Skeletal muscle satellite cell (primary cell): Measurements from ENCODE around the gene NAA15.
"Not testable (repeated sequence)": the region's sequence is repeated elsewhere in the genome, so short reads cannot be mapped to it uniquely, and the experiment has no call there.

Source experiments
- H3K27me3 ChIP-seq: 2 replicates; pipeline ENCODE4 v1.7.0; 2013; ENCODE audit warnings: low read length; ENCODE audit not compliant: control insufficient read depth, insufficient read depth
- H3K36me3 ChIP-seq: 2 replicates; pipeline ENCODE4 v1.7.0; 2013; ENCODE audit warnings: mild to moderate bottlenecking, control low read depth, low read length; ENCODE audit not compliant: insufficient read depth
- H3K4me1 ChIP-seq: 2 replicates; pipeline ENCODE4 v1.7.0; 2013; ENCODE audit warnings: low read length; ENCODE audit not compliant: control insufficient read depth, insufficient read depth
- H3K4me2 ChIP-seq: 2 replicates; pipeline ENCODE4 v1.7.0; 2013; ENCODE audit warnings: mild to moderate bottlenecking, low read length
- H3K4me3 ChIP-seq: 2 replicates; pipeline ENCODE4 v1.7.0; 2013; ENCODE audit warnings: low read length
- H3K9ac ChIP-seq: 2 replicates; pipeline ENCODE4 v1.7.0; 2013; ENCODE audit warnings: mild to moderate bottlenecking, low read depth, low read length, moderate library complexity
- H3K9me3 ChIP-seq: replicated peaks from 2 replicates; pipeline ENCODE4 v1.7.0; 2013; ENCODE audit warnings: mild to moderate bottlenecking, control low read depth, low read length

The NAA15 gene

GRCh38 chr4:139322070-139322469, 20.8 kb downstream of the NAA15 start:
- H3K27me3 ChIP-seq: not testable (repeated sequence)

GRCh38 chr4:139322541-139322940, 21.2 kb downstream of the NAA15 start:
- not testable (repeated sequence) for H3K9ac ChIP-seq, H3K9me3 ChIP-seq, H3K27me3 ChIP-seq, H3K4me1 ChIP-seq, H3K4me3 ChIP-seq, H3K4me2 ChIP-seq, H3K36me3 ChIP-seq

More at GRCh38 chr4:139322070-139322469, 20.8 kb downstream of the NAA15 start:
- not testable (repeated sequence) for H3K36me3 ChIP-seq, H3K9ac ChIP-seq, H3K4me3 ChIP-seq, H3K9me3 ChIP-seq, H3K4me2 ChIP-seq, H3K4me1 ChIP-seq

- no peak overlapping the region for H3K4me3 ChIP-seq
- no peak overlapping the region for H3K4me2 ChIP-seq
- peaks cover 5% of the 10 kb centered on the region for H3K4me1 ChIP-seq
- no peaks in the 10 kb centered on the region for H3K27me3 ChIP-seq
- no peaks in the 10 kb centered on the region for H3K9me3 ChIP-seq
- peaks cover 7% of the 10 kb centered on the region for H3K36me3 ChIP-seq
- H3K9ac ChIP-seq: no peak overlapping the region
Observed at GRCh38 chr4:139324620-139325019, 23.3 kb downstream of the NAA15 start.

GRCh38 chr4:139329665-139330200, 28.4 kb downstream of the NAA15 start:
- no peak overlapping the region for H3K9ac ChIP-seq
- H3K4me3 ChIP-seq: no peak overlapping the region
- H3K36me3 ChIP-seq: peaks cover 10% of the 10 kb centered on the region
- peaks cover 5% of the 10 kb centered on the region for H3K4me1 ChIP-seq
- H3K9me3 ChIP-seq: no peaks in the 10 kb centered on the region
- H3K27me3 ChIP-seq: no peaks in the 10 kb centered on the region
- no peak overlapping the region for H3K4me2 ChIP-seq

GRCh38 chr4:139330283-139330682, 29.0 kb downstream of the NAA15 start:
- H3K4me2 ChIP-seq: no peak overlapping the region
- H3K4me3 ChIP-seq: no peak overlapping the region
- no peaks in the 10 kb centered on the region for H3K27me3 ChIP-seq
- no peak overlapping the region for H3K9ac ChIP-seq
- H3K9me3 ChIP-seq: no peaks in the 10 kb centered on the region
- H3K4me1 ChIP-seq: peaks cover 5% of the 10 kb centered on the region
- H3K36me3 ChIP-seq: peaks cover 10% of the 10 kb centered on the region

GRCh38 chr4:139331185-139331584, 29.9 kb downstream of the NAA15 start:
- H3K36me3 ChIP-seq: peaks cover 17% of the 10 kb centered on the region
- no peak overlapping the region for H3K4me2 ChIP-seq
- H3K9ac ChIP-seq: no peak overlapping the region
- H3K4me1 ChIP-seq: peaks cover 5% of the 10 kb centered on the region
- no peaks in the 10 kb centered on the region for H3K27me3 ChIP-seq
- H3K9me3 ChIP-seq: no peaks in the 10 kb centered on the region
- H3K4me3 ChIP-seq: no peak overlapping the region

GRCh38 chr4:139333046-139333445, 31.7 kb downstream of the NAA15 start:
- peaks cover 5% of the 10 kb centered on the region for H3K4me1 ChIP-seq
- no peaks in the 10 kb centered on the region for H3K9me3 ChIP-seq
- no peaks in the 10 kb centered on the region for H3K27me3 ChIP-seq
- peaks cover 22% of the 10 kb centered on the region for H3K36me3 ChIP-seq
- H3K4me2 ChIP-seq: no peak overlapping the region
- no peak overlapping the region for H3K4me3 ChIP-seq
- no peak overlapping the region for H3K9ac ChIP-seq

- Histone ChIP-seq H3K27me3 (no peaks in the 10 kb centered on the region), H3K4me3 (no peak overlapping the region), H3K4me1 (no peaks in the 10 kb centered on the region), H3K36me3 (peaks cover 29% of the 10 kb centered on the region), H3K9me3 (no peaks in the 10 kb centered on the region), H3K9ac (no peak overlapping the region), H3K4me2 (no peak overlapping the region)
Observed at GRCh38 chr4:139337612-139338011, 36.3 kb downstream of the NAA15 start.

- Histone ChIP-seq H3K4me2 (no peak overlapping the region), H3K9me3 (no peaks in the 10 kb centered on the region), H3K27me3 (no peaks in the 10 kb centered on the region), H3K36me3 (peaks cover 44% of the 10 kb centered on the region), H3K4me1 (peaks cover 5% of the 10 kb centered on the region), H3K9ac (no peak overlapping the region), H3K4me3 (no peak overlapping the region)
Observed at GRCh38 chr4:139361301-139361700, 60.0 kb downstream of the NAA15 start.

GRCh38 chr4:139367421-139368090, 66.3 kb downstream of the NAA15 start:
- H3K36me3 ChIP-seq: peaks cover 35% of the 10 kb centered on the region
- H3K27me3 ChIP-seq: no peaks in the 10 kb centered on the region
- H3K4me2 ChIP-seq: peak overlapping the region; percentile 27
- peaks cover 26% of the 10 kb centered on the region for H3K4me1 ChIP-seq
- no peak overlapping the region for H3K9ac ChIP-seq
- H3K4me3 ChIP-seq: peak overlapping the region; percentile 19
- H3K9me3 ChIP-seq: no peaks in the 10 kb centered on the region

GRCh38 chr4:139368998-139369397, 67.7 kb downstream of the NAA15 start:
- Histone ChIP-seq H3K36me3 (peaks cover 38% of the 10 kb centered on the region), H3K9me3 (no peaks in the 10 kb centered on the region), H3K27me3 (no peaks in the 10 kb centered on the region), H3K4me1 (peaks cover 26% of the 10 kb centered on the region), H3K9ac (no peak overlapping the region), H3K4me3 (no peak overlapping the region), H3K4me2 (no peak overlapping the region)

- Histone ChIP-seq H3K9ac (no peak overlapping the region), H3K4me3 (no peak overlapping the region), H3K4me1 (peaks cover under 1% of the 10 kb centered on the region), H3K27me3 (no peaks in the 10 kb centered on the region), H3K9me3 (no peaks in the 10 kb centered on the region), H3K36me3 (peaks cover 47% of the 10 kb centered on the region), H3K4me2 (no peak overlapping the region)
Observed at GRCh38 chr4:139374251-139374650, 72.9 kb downstream of the NAA15 start.
